Measurements from ENCODE around the gene ESR1.
"Not testable (repeated sequence)": the region's sequence is repeated elsewhere in the genome, so short reads cannot be mapped to it uniquely, and the experiment has no call there.

ESR1 gene

DNA sequence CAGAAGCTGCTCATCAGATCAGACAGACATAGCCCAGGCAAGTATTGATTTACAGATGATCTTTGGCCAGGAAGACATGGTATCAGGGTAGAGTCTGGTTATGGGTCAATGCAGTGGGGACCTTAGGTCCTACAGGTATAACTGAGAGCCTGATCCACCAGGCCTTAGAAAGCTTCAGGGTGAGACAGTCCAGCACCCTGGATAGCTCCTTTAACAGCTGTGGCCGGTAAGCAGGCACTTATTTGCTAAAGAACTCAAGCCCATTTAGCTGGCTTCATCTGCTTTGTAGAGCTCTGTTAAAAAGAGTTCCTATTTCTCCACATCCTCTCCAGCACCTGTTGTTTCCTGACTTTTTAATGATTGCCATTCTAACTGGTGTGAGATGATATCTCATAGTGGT, 39.6 kb downstream of the ESR1 start:
- TF ChIP-seq CTCF (conservative IDR thresholded peaks at IDR 0.05) (no peak), ZFX (IDR thresholded peaks at IDR 0.05) (no peak)
- no peak overlapping the region for H3K27ac ChIP-seq

DNA sequence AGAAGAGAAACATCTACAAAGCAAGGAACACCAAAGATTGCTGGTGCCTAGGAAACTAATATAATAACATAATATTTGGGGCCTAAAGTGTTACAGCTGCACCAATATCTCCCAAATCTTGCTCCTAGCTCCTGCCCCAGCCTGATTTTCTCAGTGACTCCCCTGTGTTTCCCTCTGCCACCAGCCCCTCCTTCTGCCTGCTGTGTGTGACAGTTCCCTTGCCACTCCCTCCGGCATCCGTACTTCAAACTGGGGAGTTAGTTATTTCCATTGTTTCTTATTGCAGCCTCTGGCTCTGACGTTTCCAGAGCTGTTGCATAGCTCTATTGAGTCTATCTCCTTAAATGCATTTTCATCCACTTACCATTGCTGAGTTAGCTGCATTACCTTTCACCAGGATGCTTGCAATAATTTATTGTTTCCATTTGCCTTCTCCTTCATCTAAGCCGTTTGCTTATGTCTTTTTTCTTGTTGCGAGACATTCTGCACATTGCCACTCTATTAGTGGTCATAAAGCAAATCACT, 43.1 kb downstream of the ESR1 start:
- no peak overlapping the region for H3K27ac ChIP-seq
- TF ChIP-seq CTCF (conservative IDR thresholded peaks at IDR 0.05) (no peak), ZFX (IDR thresholded peaks at IDR 0.05) (no peak)

- H3K27ac ChIP-seq: no peak overlapping the region
- TF ChIP-seq CTCF (conservative IDR thresholded peaks at IDR 0.05) (no peak), ZFX (IDR thresholded peaks at IDR 0.05) (no peak)
These were observed 50.8 kb downstream of the ESR1 start for GRCh38 chr6:151858294-151858693.

DNA sequence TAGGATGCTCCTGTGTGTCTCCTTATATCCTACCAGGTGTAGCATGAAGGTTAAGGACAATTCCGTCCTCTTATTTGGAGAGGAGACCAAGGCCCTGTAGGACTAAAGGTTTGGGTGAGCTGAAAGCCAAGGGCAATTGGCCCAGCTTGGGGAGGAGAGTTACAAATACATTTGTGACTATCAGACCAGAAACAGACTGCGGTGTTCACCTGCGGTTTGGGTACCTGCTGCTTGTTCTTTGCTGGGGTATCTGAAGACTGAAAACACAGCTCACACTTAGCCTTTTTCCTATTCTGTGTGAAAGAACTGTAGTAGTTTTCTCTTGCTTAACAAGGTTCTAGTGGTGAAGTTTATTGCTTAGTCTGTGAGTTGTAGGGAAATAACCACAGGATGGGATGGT, 55.0 kb downstream of the ESR1 start:
- TF ChIP-seq CTCF (conservative IDR thresholded peaks at IDR 0.05) (no peak), ZFX (IDR thresholded peaks at IDR 0.05) (no peak)
- no peak overlapping the region for H3K27ac ChIP-seq

DNA sequence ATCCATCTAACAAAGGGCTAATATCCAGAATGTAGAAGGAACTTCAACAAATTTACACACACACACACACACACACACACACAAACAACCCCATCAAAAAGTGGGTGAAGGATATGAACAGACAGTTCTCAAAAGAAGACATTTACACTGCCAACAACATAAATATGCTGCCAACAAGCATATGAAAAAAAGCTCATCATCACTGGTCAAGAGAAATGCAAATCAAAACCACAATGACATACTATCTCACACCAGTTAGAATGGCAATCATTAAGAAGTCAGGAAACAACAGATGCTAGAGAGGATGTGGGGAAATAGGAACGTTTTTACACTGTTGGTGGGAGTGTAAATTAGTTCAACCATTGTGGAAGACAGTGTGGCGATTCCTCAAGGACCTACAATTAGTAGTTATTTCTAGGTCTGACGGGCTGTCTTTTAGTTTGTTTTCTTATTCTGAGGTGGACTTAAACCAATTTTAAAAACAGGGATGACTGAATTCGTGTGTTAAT, 59.9 kb downstream of the ESR1 start:
- not testable (repeated sequence) for H3K27ac ChIP-seq

DNA sequence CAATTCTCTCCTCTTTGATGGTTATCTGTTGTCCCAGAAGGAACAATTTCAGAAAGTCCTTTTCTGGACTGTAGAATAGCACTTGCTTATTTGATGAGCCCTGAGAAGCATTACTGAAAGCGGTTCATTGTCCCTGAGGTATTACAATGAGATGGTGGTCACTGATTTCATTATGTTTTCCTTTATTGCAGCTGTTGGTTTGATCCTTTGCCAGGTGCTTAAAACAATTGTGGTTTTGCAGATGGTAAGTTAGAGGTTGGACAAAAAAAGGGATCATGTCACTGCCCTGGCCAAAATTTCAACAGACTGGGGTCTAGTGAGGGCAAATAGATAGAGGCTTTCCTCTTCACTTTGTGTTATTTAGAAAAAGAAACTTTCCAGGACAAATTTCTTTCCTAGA, 61.9 kb downstream of the ESR1 start:
- no peak overlapping the region for H3K27ac ChIP-seq
- no peak for TF ChIP-seq CTCF (conservative IDR thresholded peaks at IDR 0.05)
- no peak for TF ChIP-seq ZFX (IDR thresholded peaks at IDR 0.05)

DNA sequence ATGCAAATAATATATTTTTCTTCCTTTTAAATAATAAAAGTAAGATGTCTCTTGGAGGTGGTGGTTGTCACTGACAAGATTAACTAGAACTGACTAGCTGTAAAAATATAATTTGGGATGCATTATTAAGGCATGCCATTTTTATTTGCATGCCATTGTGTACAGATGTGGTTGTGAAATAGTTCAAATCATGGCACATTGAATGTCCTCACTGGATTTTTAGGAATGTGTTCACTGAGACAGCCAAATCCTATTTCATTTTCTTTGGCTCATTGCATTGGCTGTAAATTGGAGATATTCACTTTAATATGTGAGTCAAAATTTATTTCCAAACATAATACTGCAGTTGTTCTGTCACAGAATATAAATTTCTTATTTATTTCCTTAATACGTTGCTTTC, 62.3 kb downstream of the ESR1 start:
- no peak overlapping the region for H3K27ac ChIP-seq
- TF ChIP-seq CTCF (conservative IDR thresholded peaks at IDR 0.05) (no peak), ZFX (IDR thresholded peaks at IDR 0.05) (no peak)

- no peak for TF ChIP-seq CTCF (conservative IDR thresholded peaks at IDR 0.05)
- no peak for TF ChIP-seq ZFX (IDR thresholded peaks at IDR 0.05)
- H3K27ac ChIP-seq: no peak overlapping the region
These were observed 62.9 kb downstream of the ESR1 start for GRCh38 chr6:151870375-151870774.

Measured in C4-2B (cell line).